NK-92 (cell line): ENCODE results near the gene WBP11.

Experiments
- DNase-seq: peaks from one replicate; lab custom pipeline; 2025; ENCODE audit not compliant: unreplicated experiment; lab: John Stamatoyannopoulos, UW

Gene WBP11

GRCh38 chr12:14803011-14803829 is at the start of gene WBP11, which contains the start of gene C12orf60:
WBP11 (minus strand) TSS chr12:14803478; CDS start chr12:14801383, 2,095 bp downstream.
C12orf60 (plus strand) TSS chr12:14803670; CDS start chr12:14822936, 19,266 bp downstream.
- DNase-seq: peak; percentile 50

DNA sequence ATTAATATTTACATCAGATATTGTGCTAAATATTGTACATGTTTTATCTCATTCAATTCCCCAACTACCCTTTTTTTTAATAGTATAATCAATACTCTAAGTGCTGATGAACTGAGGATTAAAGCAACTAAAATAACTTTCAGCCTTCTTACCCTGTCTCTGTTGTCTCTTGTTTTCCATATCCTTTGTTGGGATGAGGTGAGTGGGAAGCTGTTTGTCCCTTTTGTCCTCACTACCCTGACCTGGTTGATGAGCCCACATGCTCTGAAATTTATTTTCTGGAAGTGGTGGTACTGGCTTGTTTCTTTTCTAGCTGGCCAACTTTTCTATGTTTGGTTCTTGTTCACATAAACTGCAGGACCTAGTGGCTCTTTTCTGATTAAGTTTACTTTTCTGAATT is 49.6 kb upstream of the WBP11 start:
- DNase-seq: no peak

- no peak for DNase-seq
Observed at GRCh38 chr12:14850929-14851663, 47.8 kb upstream of the WBP11 start.

DNA sequence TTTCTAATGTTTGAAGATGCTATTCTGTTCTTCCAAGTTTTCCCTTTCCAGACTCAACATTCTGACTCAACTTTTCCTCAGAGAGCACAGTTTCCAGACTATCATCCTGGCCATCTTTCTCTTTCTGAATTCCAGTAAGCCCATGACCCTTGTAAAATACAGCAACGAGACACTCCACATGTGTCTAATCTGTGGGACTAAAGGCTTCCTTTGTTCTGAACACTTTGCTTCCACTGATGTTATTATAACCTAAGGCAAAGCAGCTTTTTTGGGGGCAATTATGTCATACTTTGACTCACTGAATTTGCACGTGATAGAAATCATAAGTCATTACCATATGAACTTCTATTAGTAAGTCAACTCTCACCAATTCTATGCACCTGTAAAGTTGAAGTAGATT is 46.4 kb upstream of the WBP11 start:
- no peak for DNase-seq

GRCh38 chr12:14846876-14847580 is 43.8 kb upstream of the WBP11 start:
- no peak for DNase-seq

DNA sequence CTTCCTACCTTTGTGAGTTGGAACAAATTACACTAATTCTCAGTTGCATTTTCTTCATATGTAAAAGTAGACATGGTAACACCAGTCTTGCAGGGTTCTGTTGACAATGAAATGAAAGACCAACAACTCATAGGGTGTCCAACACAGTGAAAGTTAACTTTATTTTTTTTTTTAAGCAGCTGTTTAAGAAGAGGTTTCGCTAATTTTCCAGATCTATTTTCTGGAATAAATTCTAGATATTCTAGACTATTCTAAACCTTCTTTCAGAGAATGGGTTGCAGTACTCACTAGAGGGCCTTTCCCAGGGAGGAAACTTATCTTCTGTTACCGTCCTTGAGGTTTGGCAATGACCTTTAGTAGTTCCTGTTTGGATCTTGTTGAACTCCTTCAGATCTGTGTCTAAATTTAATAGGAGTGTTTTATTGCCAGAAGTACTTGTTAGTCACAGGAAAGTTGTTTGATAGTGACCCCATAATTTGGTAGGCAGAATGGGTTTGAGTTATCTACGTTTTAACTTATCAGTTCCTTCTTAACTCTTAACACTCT is 42.8 kb upstream of the WBP11 start:
- DNase-seq: no peak

DNA sequence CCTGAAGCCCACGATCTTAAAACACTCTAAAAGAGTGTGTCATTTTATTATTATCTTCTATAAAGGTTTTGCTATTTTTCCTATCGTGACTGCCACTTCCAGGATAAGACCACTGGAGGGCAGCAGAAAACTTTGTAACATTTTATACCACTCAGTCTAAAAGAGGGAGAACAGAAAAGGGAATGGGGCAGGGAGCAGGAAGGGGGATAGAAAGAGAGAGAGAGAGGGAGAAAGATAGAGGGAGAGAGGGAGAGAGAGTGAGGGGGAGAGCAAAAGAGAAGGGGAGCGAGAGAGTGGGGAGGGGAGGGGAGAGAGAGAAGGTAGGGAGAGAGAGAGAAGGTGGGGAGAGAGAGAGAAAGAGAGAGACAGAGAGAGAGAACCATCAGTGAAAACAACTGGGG is 42.1 kb upstream of the WBP11 start:
- no peak for DNase-seq

DNA sequence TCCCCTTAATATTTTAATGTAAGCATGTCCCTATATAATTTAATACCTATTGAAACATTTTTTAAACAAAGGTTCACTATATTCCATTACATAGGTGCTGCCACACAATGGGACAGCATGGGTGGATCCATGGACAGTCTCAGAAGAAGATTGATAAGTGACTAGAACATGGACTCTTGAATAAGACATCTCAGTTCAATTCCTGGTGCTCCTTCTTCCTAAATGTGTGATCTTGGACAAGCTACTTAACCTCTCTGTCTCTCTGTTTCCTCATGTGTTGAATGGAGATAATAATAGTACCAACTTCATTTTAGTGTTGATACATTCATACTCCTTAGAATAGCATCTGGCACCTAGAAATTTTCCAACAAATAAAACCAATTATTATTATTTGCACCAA is 41.1 kb upstream of the WBP11 start:
- no peak for DNase-seq

GRCh38 chr12:14843425-14843887 is 40.2 kb upstream of the WBP11 start, which contains the start of gene ART4:
ART4 (minus strand) TSS chr12:14843526; CDS start chr12:14843113, 413 bp downstream.
- no peak for DNase-seq

DNA sequence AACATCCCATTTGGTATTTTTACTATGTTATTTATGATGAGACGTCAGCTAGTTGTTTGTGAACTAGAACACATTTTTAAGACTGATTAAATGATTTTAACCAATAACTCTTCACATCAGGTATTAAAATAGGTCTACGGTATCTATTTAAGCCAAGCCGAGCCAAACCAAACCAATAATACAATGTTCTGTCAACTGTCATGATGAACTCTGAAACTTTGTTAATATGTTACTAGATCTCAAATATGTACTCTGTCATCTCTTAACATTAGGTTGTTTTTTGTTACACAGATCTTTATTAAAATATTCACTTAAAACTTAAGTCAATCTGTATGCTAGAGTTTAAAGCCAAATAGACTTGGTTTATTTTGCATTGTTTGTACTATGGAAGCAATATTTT is 39.0 kb upstream of the WBP11 start:
- no peak for DNase-seq

DNA sequence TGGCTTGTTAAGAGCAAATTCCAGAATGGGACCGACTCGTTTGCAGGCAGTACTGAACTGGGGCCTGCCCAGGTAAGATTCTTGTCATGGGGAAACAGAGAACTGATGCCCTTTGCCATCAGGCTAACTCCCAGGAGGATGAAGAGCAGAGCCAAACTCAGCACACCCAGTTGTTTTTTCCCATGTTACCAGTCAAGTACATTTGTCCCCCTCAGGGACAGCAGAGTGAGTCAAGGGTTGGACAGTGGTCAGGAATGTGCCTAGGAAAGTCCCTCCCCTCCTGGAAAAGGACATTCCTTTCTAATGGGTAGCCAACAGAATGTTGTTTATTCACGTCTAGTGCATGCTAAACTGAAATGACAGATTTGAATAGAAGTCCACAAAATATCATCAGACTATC is 38.5 kb upstream of the WBP11 start:
- DNase-seq: no peak

- DNase-seq: no peak
Observed at GRCh38 chr12:14840616-14841015, 37.3 kb upstream of the WBP11 start.

DNA sequence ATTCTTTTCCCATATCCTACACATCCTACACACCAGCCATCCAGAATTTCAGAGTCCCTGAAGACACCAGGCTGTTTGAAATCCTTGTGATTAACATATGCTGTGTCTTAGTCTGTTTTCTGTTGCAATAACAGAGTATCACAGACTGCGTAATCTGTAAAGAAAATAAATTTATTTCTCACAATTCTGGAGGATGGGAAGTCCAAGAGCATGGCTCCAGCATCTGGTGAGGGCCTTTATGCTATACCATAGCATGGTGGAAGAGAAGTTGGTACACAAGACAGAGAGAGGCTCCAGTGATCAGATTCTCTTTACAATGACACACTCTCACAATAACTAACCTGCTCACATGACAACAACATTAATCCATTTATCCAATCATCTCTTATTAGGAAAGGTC is 36.0 kb upstream of the WBP11 start:
- DNase-seq: no peak

DNA sequence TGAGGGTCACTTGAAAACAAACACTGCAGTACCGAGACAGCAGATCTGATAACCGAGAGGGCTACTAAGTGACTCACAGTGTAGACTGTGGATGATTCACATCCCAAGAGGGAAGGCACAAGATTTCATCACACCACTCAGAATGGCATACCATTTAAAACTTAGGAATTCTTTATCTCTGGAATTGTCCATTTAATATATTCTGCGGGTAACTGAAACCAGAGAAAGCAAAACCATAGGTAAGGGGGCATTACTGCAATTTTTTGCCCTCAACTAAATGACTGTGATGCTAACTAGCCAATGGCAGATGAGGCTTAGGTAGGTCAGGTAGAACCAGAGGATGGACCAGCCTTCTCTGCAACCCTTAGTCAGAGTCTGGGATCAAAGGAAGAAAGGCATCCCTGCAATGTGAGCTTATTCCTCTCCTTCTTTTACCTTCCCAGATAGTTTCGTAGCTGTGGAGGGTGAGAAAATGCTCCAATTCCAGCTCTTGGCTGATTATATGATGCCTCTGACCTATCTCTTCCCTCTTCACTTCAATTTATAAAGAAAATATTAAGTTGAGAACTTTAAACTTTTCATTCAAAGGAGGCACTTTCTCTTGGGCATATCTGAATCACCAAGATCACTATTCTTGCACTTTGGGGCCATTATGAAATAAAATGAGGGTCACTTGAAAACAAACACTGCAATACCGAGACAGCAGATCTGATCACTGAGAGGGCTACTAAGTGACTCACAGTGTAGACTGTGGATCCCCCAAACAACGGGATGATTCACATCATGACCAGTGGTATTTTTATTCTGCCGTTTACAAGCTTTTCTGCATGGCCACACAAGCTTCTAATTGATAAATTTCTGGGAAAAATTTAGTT is 33.3 kb upstream of the WBP11 start:
- DNase-seq: no peak

DNA sequence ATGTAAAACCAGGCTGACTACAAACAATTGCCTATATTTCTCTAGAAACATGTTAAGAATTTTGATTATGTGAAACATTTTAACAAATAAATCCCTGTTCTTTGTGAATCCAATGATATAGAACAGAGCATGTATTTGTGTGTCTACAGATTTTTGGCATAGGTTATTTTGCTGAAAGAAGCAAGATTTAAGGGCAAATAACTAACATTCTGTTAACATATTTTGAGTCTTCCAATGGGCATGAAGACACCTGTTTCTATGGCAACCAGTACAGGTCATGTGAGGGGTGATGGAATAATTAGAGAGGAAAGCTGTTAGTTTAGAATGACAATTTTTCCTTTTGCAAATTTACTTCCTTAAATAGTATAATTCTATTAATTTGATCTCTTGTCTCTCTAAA is 31.2 kb upstream of the WBP11 start:
- no peak for DNase-seq

DNA sequence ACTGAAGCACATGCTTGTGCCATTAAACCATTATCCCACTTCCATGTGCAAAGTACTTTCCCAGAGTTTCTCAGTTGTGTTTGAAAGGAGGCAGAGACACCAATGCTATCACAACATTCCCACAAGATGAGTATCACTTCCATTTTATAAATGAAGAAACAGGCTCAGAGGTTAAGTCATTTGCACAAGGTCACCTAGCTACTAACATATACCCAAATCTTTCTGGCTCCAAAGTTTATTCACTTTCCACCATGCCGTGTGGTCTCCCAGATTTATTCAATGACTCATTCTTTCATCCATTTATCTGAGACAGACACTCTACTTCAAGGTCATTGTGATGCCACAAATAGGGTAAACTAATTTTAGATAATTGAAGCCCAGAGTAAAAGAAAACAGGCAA is 30.7 kb upstream of the WBP11 start:
- no peak for DNase-seq

DNA sequence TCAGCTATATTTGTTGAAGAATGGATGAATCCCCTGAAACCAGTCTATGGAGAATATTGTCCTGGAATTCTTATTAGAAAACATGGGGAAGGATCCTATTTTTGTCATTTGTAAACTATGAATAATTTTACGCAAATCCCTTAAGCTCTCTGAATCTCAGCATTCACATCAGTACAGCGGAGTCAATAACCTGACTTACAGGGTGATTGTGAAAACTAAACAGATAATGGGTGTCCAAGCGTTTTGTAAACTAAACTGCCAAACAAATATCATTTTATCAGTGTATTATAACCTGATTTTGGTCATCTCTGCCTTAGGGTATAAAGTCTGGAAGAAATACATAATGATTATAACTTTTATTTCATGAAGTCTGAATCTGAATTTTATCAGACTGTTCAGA is 30.1 kb upstream of the WBP11 start:
- no peak for DNase-seq

DNA sequence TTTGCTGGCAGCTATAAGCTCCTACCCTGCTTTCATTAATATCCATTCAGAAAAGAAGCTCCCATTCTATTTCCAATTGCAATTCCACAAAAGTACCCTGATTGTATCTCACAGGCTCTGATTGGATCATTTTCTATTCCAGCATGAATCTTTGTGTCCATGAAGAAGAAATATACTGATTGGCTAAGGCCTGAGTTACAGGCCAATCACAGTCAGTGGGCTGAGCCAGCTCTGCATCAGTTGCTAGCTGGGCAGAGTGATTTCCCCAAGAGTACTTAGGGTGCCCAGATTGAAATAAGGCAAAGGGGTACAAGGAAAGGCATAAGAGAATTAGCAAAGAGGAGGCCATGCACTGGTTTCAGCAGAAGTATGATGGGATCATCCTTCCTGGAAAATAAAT is 25.6 kb upstream of the WBP11 start:
- DNase-seq: no peak

DNA sequence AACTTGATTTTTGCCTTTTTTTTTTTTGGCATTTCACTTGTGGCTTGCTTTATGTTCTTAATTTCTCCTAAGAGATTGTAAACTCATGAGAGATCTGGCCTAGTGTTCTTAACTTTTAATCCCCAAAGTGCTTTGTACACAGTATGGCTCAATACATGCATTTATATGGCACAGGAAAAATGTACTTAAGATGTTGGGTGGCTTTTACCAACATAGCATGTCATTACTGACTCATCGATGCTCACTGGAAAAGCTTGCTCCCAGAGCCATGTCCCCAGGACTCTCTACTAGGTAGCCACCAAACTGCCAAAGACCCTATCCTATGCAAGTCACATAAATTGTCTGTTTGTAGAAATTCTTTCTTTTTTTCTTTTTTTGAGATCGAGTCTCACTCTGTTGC is 23.8 kb upstream of the WBP11 start:
- no peak for DNase-seq

GRCh38 chr12:14826491-14826890 is 23.2 kb upstream of the WBP11 start:
- no peak for DNase-seq
